IMR-90 (cell line): Measurements from ENCODE around the gene RAD51B. TPM values are rescaled to one million over a fixed set of nuclear protein-coding genes. Genes with fewer than 3 reads are reported as not detected.

ENCODE experiments used
- ATAC-seq: fragments of 200-7000 bp; cut with Tn5 transposase; 2 replicates; pipeline ENCODE4 v1.9.1; 2020; ENCODE audit warnings: low read depth, mild to moderate bottlenecking, moderate library complexity
- BruUV-seq: library from RNA; stranded (reverse); fragments of 400-500 nt; replicated peaks from 2 replicates; lab custom pipeline; 2021; lab: Mats Ljungman, UMichigan
- CTCF ChIA-PET: fragments of 300-600 bp; formaldehyde crosslinking; extraction: SDS; loops from one replicate; lab custom pipeline; 2021; ENCODE audit warnings: antibody characterized with exemption; lab: Yijun Ruan, JAX
- POLR2A ChIA-PET: fragments of 300-600 bp; sonication (Branson Sonifier 250); formaldehyde crosslinking; loops from one replicate; lab custom pipeline; 2022; ENCODE audit warnings: antibody characterized with exemption; ENCODE audit not compliant: unreplicated experiment; lab: Charles Lee
- DNase-seq: peaks from one replicate; pipeline ENCODE4 v3.0.0; 2013
- H2AFZ ChIP-seq: replicated peaks from 2 replicates; pipeline ENCODE3; 2013; ENCODE audit warnings: low read length, mild to moderate bottlenecking; ENCODE audit not compliant: poor library complexity
- H2AK5ac ChIP-seq: 2 replicates; pipeline ENCODE4 v1.6.1; 2013; ENCODE audit warnings: low read depth, low read length, inconsistent platforms
- H2AK9ac ChIP-seq: replicated peaks from 2 replicates; pipeline ENCODE3; 2013; ENCODE audit warnings: mild to moderate bottlenecking, low read depth, low read length, moderate library complexity; ENCODE audit not compliant: poor library complexity
- H2BK120ac ChIP-seq: 2 replicates; pipeline ENCODE4 v1.6.1; 2013; ENCODE audit warnings: low read depth, low read length, inconsistent platforms
- H2BK15ac ChIP-seq: 3 replicates; pipeline ENCODE4 v1.6.1; 2013; ENCODE audit warnings: low read depth, low read length, inconsistent platforms
- H2BK20ac ChIP-seq: 2 replicates; pipeline ENCODE4 v1.6.1; 2013; ENCODE audit warnings: low read depth, mild to moderate bottlenecking, inconsistent platforms, low read length, moderate library complexity
- H2BK5ac ChIP-seq: 2 replicates; pipeline ENCODE4 v1.6.1; 2013; ENCODE audit warnings: mild to moderate bottlenecking, low read depth, low read length, inconsistent platforms; ENCODE audit not compliant: poor library complexity, severe bottlenecking
- H3K14ac ChIP-seq: replicated peaks from 2 replicates; pipeline ENCODE4 v1.6.1; 2013; ENCODE audit warnings: low read depth, low read length, inconsistent platforms
- H3K18ac ChIP-seq: 2 replicates; pipeline ENCODE4 v1.6.1; 2013; ENCODE audit warnings: low read depth, low read length, control low read depth
- H3K23ac ChIP-seq: 2 replicates; pipeline ENCODE4 v1.6.1; 2013; ENCODE audit warnings: low read depth, low read length, inconsistent platforms
- H3K27ac ChIP-seq: 2 replicates; pipeline ENCODE4 v1.5.1; 2013; ENCODE audit warnings: mild to moderate bottlenecking, control low read depth, low read length; ENCODE audit not compliant: insufficient read depth
- H3K27me3 ChIP-seq: 2 replicates; pipeline ENCODE4 v1.6.1; 2013; ENCODE audit warnings: low read length; ENCODE audit not compliant: control insufficient read depth, insufficient read depth
- H3K36me3 ChIP-seq: 2 replicates; pipeline ENCODE4 v1.6.1; 2013; ENCODE audit warnings: low read length, mixed read lengths; ENCODE audit not compliant: control insufficient read depth, insufficient read depth
- H3K4ac ChIP-seq: 2 replicates; pipeline ENCODE4 v1.6.1; 2013; ENCODE audit warnings: low read depth, low read length, inconsistent platforms
- H3K4me1 ChIP-seq: 2 replicates; pipeline ENCODE4 v1.6.1; 2013; ENCODE audit warnings: low read length, mixed read lengths; ENCODE audit not compliant: control insufficient read depth, insufficient read depth
- H3K4me2 ChIP-seq: 2 replicates; pipeline ENCODE4 v1.6.1; 2013; ENCODE audit warnings: low read depth, mild to moderate bottlenecking, control low read depth, low read length, moderate library complexity
- H3K4me3 ChIP-seq: 2 replicates; pipeline ENCODE4 v1.5.1; 2013; ENCODE audit warnings: low read depth, mild to moderate bottlenecking, control low read depth, low read length, moderate library complexity; ENCODE audit not compliant: insufficient read depth
- H3K56ac ChIP-seq: 2 replicates; pipeline ENCODE4 v1.6.1; 2013; ENCODE audit warnings: low read length, inconsistent platforms; ENCODE audit not compliant: insufficient read depth; ENCODE audit errors: extremely low read depth
- H3K79me1 ChIP-seq, 2 experiments: 2 replicates each; pipeline ENCODE4 v1.6.1; 2013; ENCODE audit warnings: low read length in 2 of 2, inconsistent platforms in 1 of 2, low read depth in 1 of 2
- H3K9ac ChIP-seq: 2 replicates; pipeline ENCODE4 v1.6.1; 2013; ENCODE audit warnings: low read depth, low read length, control low read depth
- H3K9me1 ChIP-seq: 2 replicates; pipeline ENCODE4 v1.6.1; 2013; ENCODE audit warnings: low read length, inconsistent platforms; ENCODE audit not compliant: insufficient read depth
- H3K9me3 ChIP-seq: 2 replicates; pipeline ENCODE4 v1.6.1; 2013; ENCODE audit warnings: low read length; ENCODE audit not compliant: control insufficient read depth, insufficient read depth
- H4K20me1 ChIP-seq: 2 replicates; pipeline ENCODE4 v1.6.1; 2013; ENCODE audit warnings: low read length, inconsistent platforms; ENCODE audit not compliant: insufficient read depth
- H4K5ac ChIP-seq: 2 replicates; pipeline ENCODE4 v1.6.1; 2013; ENCODE audit warnings: mild to moderate bottlenecking, low read depth, low read length, control low read depth
- H4K8ac ChIP-seq, 2 experiments: 2 replicates each; pipeline ENCODE4 v1.6.1; 2013; ENCODE audit warnings: low read depth in 2 of 2, low read length in 2 of 2, control low read depth in 1 of 2, inconsistent platforms in 1 of 2
- H4K91ac ChIP-seq: 2 replicates; pipeline ENCODE4 v1.6.1; 2013; ENCODE audit warnings: low read depth, low read length, inconsistent platforms; ENCODE audit not compliant: insufficient read depth
- CHD1 ChIP-seq: IDR thresholded peaks from 2 replicates; pipeline ENCODE4 v1.6.1; 2012; ENCODE audit warnings: low read depth, low read length, improper control_type of control experiment
- CTCF ChIP-seq: conservative IDR thresholded peaks from 2 replicates; pipeline ENCODE4 v1.5.1; 2012; ENCODE audit warnings: mild to moderate bottlenecking, low read depth, low read length, improper control_type of control experiment
- FOS ChIP-seq: fragments of 150-350 bp; IDR thresholded peaks from 2 replicates; pipeline ENCODE4 v1.6.1; 2016; ENCODE audit warnings: low read depth, low read length
- MAFK ChIP-seq: IDR thresholded peaks from 2 replicates; pipeline ENCODE4 v1.6.1; 2012; ENCODE audit warnings: low read depth, low read length, improper control_type of control experiment
- MXI1 ChIP-seq: IDR thresholded peaks from 2 replicates; pipeline ENCODE4 v1.6.1; 2012; ENCODE audit warnings: low read depth, mild to moderate bottlenecking, low read length, moderate library complexity, borderline replicate concordance
- POLR2A ChIP-seq: IDR thresholded peaks from 2 replicates; pipeline ENCODE4 v1.6.1; 2012; ENCODE audit warnings: mild to moderate bottlenecking, low read depth, low read length
- RAD21 ChIP-seq: IDR thresholded peaks from 2 replicates; pipeline ENCODE4 v1.6.1; 2012; ENCODE audit warnings: low read length, improper control_type of control experiment
- RCOR1 ChIP-seq: IDR thresholded peaks from 2 replicates; pipeline ENCODE4 v1.6.1; 2012; ENCODE audit warnings: mild to moderate bottlenecking, low read length, improper control_type of control experiment; ENCODE audit not compliant: insufficient replicate concordance
- USF2 ChIP-seq: fragments of 150-350 bp; IDR thresholded peaks from 2 replicates; pipeline ENCODE4 v1.6.1; 2017; ENCODE audit warnings: mild to moderate bottlenecking, antibody characterized with exemption, low read length, low read depth
- WGBS, 2 experiments: methylation state at CpG; one replicate each; pipeline versions ENCODE4 v1.1.5 to v1.1.7; 2013; ENCODE audit warnings: missing lambda C conversion rate in 2 of 2; ENCODE audit not compliant: insufficient read length in 1 of 2; ENCODE audit errors: extremely low coverage in 2 of 2; 5-methylcytosine and 5-hydroxymethylcytosine counted together
- dilution Hi-C: fragments of 300-500 bp; cut with HindIII; formaldehyde crosslinking; loops from one replicate; pipeline ENCODE4 v1.14.3; 2018; ENCODE audit warnings: low sequenced_read_pairs; ENCODE audit not compliant: unreplicated experiment
- in situ Hi-C: fragments of 300-500 bp; cut with MboI; formaldehyde crosslinking; loops from 3 replicates; pipeline ENCODE4 v1.14.3; 2019; ENCODE audit warnings: low sequenced_read_pairs, inconsistent platforms, mixed read lengths
- intact Hi-C: fragments of 100-400 bp; cut with micrococcal nuclease; formaldehyde crosslinking; loops from 2 replicates; pipeline ENCODE4 v1.10.0; 2022
- polyA plus RNA-seq, 3 experiments: library from polyadenylated mRNA; depleted of rRNA; stranded (reverse); fragments of >200 nt; gene quantifications; 2 replicates each; pipeline ENCODE4 v1.2.3, GENCODE V29; 2012; ENCODE audit warnings: low replicate concordance in 1 of 3
- total RNA-seq: library from RNA; depleted of rRNA; stranded (reverse); fragments of >200 nt; gene quantifications from 2 replicates; pipeline ENCODE4 v1.2.3, GENCODE V29; 2012

Gene RAD51B
- total and polyA plus RNA-seq, 2 of the 4 experiments (the other 2 are of a cell fraction) = 5.1 to 18.8 TPM

GRCh38 chr14:68158640-68159039, 339.1 kb downstream of the RAD51B start:
- TF ChIP-seq POLR2A (no peak), RAD21 (no peak), FOS (no peak), USF2 (no peak), MXI1 (no peak), CTCF (no peak), RCOR1 (no peak), MAFK (no peak), CHD1 (no peak)
- no CpG with 5 or more reads among the region's 4 CpGs for WGBS, 2 experiments
- no peak overlapping the region for H3K4me3 ChIP-seq
- H3K9ac ChIP-seq = no peak overlapping the region
- no peak for DNase-seq
- H4K91ac ChIP-seq = no peak overlapping the region
- no peak overlapping the region for H2BK15ac ChIP-seq
- H3K27me3 ChIP-seq = no peaks in the 10 kb centered on the region
- dilution Hi-C loops = no loop called here
- no peak overlapping the region for H2AFZ ChIP-seq
- H2BK20ac ChIP-seq = no peak overlapping the region
- no peaks in the 10 kb centered on the region for H3K36me3 ChIP-seq
- no peak overlapping the region for H2BK5ac ChIP-seq
- no peak overlapping the region for H3K18ac ChIP-seq
- no peak overlapping the region; the same call in 1 of the 2 replicates for H2BK120ac ChIP-seq
- H3K9me3 ChIP-seq = no peaks in the 10 kb centered on the region
- ATAC-seq = no peak
- H4K20me1 ChIP-seq = no peaks in the 10 kb centered on the region
- ChIA-PET POLR2A (no interaction called here), CTCF (no interaction called here)
- peaks cover 3% of the 10 kb centered on the region; the same call in 1 of the 2 replicates for H3K4me1 ChIP-seq
- no peak overlapping the region for H3K4me2 ChIP-seq
- no peak overlapping the region for H4K5ac ChIP-seq
- H3K23ac ChIP-seq = no peak overlapping the region
- intact Hi-C loops = no loop called here
- no peak overlapping the region for H3K27ac ChIP-seq
- no peaks in the 10 kb centered on the region; a peak in 1 of 4 replicates for H3K79me1 ChIP-seq
- H3K56ac ChIP-seq = no peak overlapping the region
- no peak overlapping the region for H2AK9ac ChIP-seq
- no peaks in the 10 kb centered on the region for H3K9me1 ChIP-seq
- no peak overlapping the region for H3K14ac ChIP-seq
- no TSS peak for BruUV-seq
- H2AK5ac ChIP-seq = no peak overlapping the region
- H3K4ac ChIP-seq = no peak overlapping the region
- in situ Hi-C loops = no loop called here
- H4K8ac ChIP-seq = no peak overlapping the region
